ENCODE data around the gene LMF1.

LMF1 gene

DNA sequence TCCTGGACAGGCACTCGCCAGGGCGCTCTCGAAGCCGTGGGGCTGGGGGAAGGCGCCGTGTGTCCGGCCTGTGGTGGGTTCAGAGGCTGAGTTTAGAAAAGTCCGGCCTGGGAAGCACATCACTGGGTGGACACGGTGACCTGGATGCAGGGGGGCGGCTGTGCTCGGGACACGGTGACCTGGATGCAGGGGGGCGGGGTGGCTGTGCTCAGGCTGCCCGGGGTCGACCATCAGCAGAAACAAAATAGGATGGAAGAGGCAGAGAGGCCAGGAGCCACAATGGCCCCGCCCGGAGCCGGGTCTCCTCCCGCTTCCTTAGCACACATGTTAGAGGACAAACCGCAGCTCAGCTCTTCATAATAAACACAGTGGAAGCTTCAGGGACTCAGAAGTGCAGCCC lies 127.0 kb downstream of the LMF1 start:
- H3K27ac ChIP-seq, result no peak overlapping the region
- H3K27me3 ChIP-seq (ENCODE audit: insufficient read depth, low read depth, severe bottlenecking), result no peaks in the 10 kb centered on the region
- H3K9me3 ChIP-seq (ENCODE audit: severe bottlenecking), result peaks cover 3% of the 10 kb centered on the region
- TF ChIP-seq, protein P1, sequence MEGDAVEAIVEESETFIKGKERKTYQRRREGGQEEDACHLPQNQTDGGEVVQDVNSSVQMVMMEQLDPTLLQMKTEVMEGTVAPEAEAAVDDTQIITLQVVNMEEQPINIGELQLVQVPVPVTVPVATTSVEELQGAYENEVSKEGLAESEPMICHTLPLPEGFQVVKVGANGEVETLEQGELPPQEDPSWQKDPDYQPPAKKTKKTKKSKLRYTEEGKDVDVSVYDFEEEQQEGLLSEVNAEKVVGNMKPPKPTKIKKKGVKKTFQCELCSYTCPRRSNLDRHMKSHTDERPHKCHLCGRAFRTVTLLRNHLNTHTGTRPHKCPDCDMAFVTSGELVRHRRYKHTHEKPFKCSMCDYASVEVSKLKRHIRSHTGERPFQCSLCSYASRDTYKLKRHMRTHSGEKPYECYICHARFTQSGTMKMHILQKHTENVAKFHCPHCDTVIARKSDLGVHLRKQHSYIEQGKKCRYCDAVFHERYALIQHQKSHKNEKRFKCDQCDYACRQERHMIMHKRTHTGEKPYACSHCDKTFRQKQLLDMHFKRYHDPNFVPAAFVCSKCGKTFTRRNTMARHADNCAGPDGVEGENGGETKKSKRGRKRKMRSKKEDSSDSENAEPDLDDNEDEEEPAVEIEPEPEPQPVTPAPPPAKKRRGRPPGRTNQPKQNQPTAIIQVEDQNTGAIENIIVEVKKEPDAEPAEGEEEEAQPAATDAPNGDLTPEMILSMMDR (IDR thresholded peaks at IDR 0.05; ENCODE audit: low read depth, low read length), result no peak
- H3K36me3 ChIP-seq, result no peaks in the 10 kb centered on the region
- no peak overlapping the region for H3K4me3 ChIP-seq (ENCODE audit: low read depth, low read length)
- no peak for DNase-seq

DNA sequence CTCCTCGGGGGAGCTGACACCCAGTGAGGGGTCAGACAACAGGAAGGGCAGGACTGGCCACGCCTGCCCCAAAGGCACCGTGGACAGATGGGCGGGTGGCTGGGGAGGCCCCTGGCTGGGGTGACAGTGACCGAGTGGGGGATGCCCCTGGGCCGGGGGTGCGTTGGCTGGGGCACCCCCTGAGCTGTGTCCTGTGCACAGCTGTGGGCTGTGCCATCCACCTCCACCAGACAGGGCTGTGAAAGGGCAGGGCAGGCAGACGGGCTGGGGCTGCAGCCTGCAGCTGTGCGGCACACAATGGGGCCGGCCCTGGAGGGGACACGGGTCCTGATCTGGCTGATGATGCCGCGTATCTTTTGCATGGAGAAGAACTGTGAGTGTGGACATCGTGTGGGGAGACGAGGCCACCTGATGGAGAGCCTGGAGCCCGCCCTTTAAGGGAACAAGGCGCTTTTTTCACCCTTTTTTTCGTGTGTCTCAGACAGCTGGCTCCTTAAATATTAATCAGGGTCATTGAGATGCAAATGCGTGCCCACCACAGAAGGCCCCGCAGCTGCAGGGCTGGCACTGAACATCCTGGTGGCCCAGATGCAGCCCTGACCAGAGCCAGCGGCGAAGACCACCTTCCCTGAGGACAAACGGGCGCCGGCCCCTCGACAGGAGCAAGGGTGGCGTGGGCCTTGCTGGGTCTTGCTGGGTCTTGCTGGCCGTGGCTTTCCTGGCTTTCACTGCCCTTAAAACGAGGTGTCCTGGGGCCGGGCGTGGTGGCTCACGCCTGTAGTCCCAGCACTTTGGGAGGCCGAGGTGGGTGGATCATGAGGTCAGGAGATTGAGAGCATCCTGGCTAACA lies 127.8 kb downstream of the LMF1 start:
- TF ChIP-seq, protein P1 (IDR thresholded peaks at IDR 0.05; ENCODE audit: low read depth, low read length), result no peak

DNA sequence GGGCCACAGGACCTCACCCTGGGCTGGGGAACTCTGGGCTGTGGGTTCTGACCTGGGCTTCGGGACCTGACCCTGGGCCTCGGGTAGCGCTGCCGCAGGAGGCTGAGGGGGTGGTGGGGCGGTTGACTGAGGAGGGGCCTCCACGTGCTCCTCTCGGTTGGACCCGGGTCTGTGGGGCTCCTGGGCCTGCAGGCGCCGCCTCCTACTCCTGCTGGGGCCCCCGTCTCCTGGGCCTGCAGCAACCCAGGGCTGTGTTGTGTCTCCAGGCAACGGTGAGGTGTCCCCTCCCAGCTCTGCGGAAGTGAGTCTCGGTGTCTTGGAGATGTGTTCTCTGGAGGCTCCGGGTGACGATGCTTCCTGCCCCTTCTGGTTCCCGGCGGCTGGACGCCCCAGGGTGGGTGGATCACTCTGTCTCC lies 128.7 kb downstream of the LMF1 start:
- no peak for DNase-seq
- Histone ChIP-seq H3K36me3 (no peaks in the 10 kb centered on the region), H3K27ac (no peak overlapping the region), H3K4me3 (ENCODE audit: low read depth, low read length) (no peak overlapping the region), H3K9me3 (ENCODE audit: severe bottlenecking) (no peaks in the 10 kb centered on the region), H3K27me3 (ENCODE audit: insufficient read depth, low read depth, severe bottlenecking) (no peaks in the 10 kb centered on the region)
- TF ChIP-seq, protein P1 (IDR thresholded peaks at IDR 0.05; ENCODE audit: low read depth, low read length), result no peak

More for the DNA sequence above, 127.8 kb downstream of the LMF1 start:
- no peaks in the 10 kb centered on the region for H3K36me3 ChIP-seq
- no peak overlapping the region for H3K27ac ChIP-seq
- H3K27me3 ChIP-seq (ENCODE audit: insufficient read depth, low read depth, severe bottlenecking), result no peaks in the 10 kb centered on the region
- H3K4me3 ChIP-seq (ENCODE audit: low read depth, low read length), result no peak overlapping the region
- H3K9me3 ChIP-seq (ENCODE audit: severe bottlenecking), result no peaks in the 10 kb centered on the region
- no peak for DNase-seq

DNA sequence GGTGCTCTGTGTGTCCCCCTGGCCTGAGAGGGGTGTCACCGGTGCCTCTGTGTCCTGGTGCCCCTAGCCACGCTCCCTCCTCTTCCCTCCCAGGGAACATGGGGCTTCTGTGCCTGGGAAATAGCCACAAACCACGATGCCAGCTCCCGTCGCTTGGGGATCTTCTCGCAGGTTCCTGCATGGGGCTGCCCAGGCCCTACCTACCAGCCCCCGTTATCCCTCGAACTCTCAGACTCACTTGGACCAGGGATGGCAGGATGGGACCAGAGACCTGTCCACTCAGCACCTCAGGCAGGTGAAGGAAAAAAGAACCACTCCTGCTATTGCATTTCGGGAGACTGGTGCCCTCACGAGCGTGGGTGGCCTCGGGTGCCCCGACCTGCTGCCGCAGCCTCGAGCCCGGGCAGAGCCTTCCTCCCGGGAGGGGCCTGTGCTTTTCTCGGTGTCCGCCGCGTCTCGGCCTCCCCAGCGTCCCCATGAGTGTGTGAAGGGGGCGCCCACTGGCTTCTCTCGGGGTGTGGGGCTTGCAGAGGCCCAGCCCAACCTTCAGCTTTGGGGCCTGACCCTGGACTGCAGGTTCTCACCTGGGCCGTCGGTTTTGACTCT lies 129.2 kb downstream of the LMF1 start:
- no peak for DNase-seq
- no peaks in the 10 kb centered on the region for H3K27me3 ChIP-seq (ENCODE audit: insufficient read depth, low read depth, severe bottlenecking)

DNA sequence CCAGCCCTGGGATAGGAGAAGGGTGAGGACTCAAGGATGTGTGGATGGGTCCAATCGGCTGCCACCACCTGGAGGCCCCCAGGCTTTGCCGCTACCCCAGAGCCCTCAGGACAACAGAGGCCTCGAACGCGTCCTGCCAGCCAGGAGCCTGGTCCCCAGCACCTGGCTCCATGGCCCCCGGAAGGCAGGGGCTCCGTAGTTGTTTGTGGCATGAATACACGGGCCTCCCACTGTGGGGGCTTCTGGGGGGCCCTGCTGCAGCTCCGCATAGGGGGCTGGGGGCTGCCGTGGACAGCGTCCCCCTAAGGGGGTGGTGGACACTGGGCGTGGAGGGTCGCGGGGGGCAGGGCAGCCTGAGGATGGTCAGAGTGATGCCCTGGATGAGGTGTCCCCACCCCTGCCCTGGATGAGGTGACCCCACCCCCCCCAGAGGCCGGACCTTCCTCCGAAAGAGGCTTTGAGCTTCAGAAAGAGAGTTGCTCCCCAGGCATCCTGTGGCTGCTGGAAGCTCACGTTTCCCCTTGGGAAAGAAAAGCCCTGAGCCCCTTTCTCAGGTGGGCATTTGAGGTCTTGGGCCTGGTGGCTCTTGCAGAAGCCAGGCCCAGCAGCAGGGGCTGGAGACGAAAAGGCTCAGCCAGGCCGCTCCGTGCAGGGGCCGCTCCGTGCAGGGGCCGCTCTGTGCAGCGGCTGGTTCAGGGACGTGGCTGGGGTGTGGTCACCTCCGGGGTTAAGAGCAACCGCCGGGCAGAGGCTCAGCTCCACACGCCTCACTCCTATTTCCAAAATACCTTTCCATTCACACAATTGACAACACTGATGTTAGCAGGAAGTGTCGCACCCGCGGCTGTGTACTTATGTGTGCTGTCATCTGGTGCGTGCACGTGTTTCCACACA lies 130.0 kb downstream of the LMF1 start:
- TF ChIP-seq, protein P1 (IDR thresholded peaks at IDR 0.05; ENCODE audit: low read depth, low read length), result no peak
- peaks cover 9% of the 10 kb centered on the region for H3K9me3 ChIP-seq (ENCODE audit: severe bottlenecking)
- H3K27ac ChIP-seq, result no peak overlapping the region
- no peak for DNase-seq
- no peak overlapping the region for H3K4me3 ChIP-seq (ENCODE audit: low read depth, low read length)
- H3K36me3 ChIP-seq, result no peaks in the 10 kb centered on the region
- H3K27me3 ChIP-seq (ENCODE audit: insufficient read depth, low read depth, severe bottlenecking), result no peaks in the 10 kb centered on the region

More for the DNA sequence above, 129.2 kb downstream of the LMF1 start:
- TF ChIP-seq, protein P1 (IDR thresholded peaks at IDR 0.05; ENCODE audit: low read depth, low read length), result no peak
- no peak overlapping the region for H3K4me3 ChIP-seq (ENCODE audit: low read depth, low read length)
- H3K27ac ChIP-seq, result no peak overlapping the region
- peaks cover 3% of the 10 kb centered on the region for H3K9me3 ChIP-seq (ENCODE audit: severe bottlenecking)
- H3K36me3 ChIP-seq, result no peaks in the 10 kb centered on the region
